Measurements from ENCODE around the gene GPR137C. TPM values are rescaled to one million over a fixed set of nuclear protein-coding genes. Genes with fewer than 3 reads are reported as not detected.

The GPR137C gene
- total RNA-seq, 4 donors from 2014 or later = 0.22 to 1.2 (median 0.71) TPM

- TF ChIP-seq CTCF (IDR thresholded peaks at IDR 0.05) (no peak), EP300 (IDR thresholded peaks at IDR 0.05) (no peak), POLR2A (IDR thresholded peaks at IDR 0.05) (no peak)
- H3K27ac ChIP-seq = peak overlapping the region in 1 of 4 donors; percentile 94
These were observed 1.4 kb upstream of the GPR137C start for GRCh38 chr14:52551205-52551604.

DNA sequence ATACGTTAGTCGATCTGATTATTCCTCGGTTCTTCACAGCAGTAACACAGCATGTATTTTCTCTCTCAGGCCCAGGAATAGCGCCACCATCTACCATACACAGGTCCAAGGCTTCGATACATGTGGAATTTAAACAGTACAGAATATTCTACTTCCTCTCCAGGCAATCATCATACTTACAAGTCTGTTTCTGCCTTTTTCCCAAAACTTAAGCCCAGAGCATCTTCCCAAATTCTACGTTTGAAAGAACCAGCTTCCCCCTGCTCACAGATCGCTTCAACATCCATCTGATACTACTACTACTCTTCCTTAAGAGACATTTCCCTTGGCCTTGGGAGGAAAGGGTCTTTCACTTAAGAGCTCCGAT lies 957 bp upstream of the GPR137C start:
- peak in 1 of 2 donors; percentile 18 for DNase-seq (ENCODE audit: low spot score in 2 of 2)
- 0 to 1% methylated on average over 8 of the region's 8 CpGs for WGBS, 2 donors
- TF ChIP-seq EP300 (IDR thresholded peaks at IDR 0.05) (no peak), POLR2A (IDR thresholded peaks at IDR 0.05) (no peak), CTCF (IDR thresholded peaks at IDR 0.05) (no peak)
- peak overlapping the region; percentile 89 to 94 (median 90) for H3K27ac ChIP-seq
- peak overlapping the region; percentile 77 to 98 (median 88) for H3K4me3 ChIP-seq
- no peaks in the 10 kb centered on the region for H3K9me3 ChIP-seq
- no peaks in the 10 kb centered on the region for H3K27me3 ChIP-seq
- H3K4me1 ChIP-seq = peaks cover 0 to 36% (median 12%) of the 10 kb centered on the region in 4 donors
- H3K36me3 ChIP-seq = peaks cover 0 to 4% (median 0%) of the 10 kb centered on the region in 3 donors

More at GRCh38 chr14:52551205-52551604, 1.4 kb upstream of the GPR137C start:
- 50 to 55% methylated on average over 6 of the region's 6 CpGs for WGBS, 2 donors
- peaks cover 0 to 40% (median 12%) of the 10 kb centered on the region in 4 donors for H3K4me1 ChIP-seq
- peak overlapping the region; percentile 77 to 98 (median 88) for H3K4me3 ChIP-seq
- H3K36me3 ChIP-seq = peaks cover 0 to 4% (median 0%) of the 10 kb centered on the region in 3 donors
- H3K27me3 ChIP-seq = no peaks in the 10 kb centered on the region
- DNase-seq (ENCODE audit: low spot score in 2 of 2) = no peak
- H3K9me3 ChIP-seq = no peaks in the 10 kb centered on the region

- H3K36me3 ChIP-seq = peaks cover 0 to 4% (median 0%) of the 10 kb centered on the region in 3 donors
- no peak for TF ChIP-seq EP300 (IDR thresholded peaks at IDR 0.05)
- TF ChIP-seq CTCF (IDR thresholded peaks at IDR 0.05) = no peak
- TF ChIP-seq POLR2A (IDR thresholded peaks at IDR 0.05) = no peak
- H3K9me3 ChIP-seq = no peaks in the 10 kb centered on the region
- 1 to 2% methylated on average over 28 to 36 of the region's 69 CpGs for WGBS, 2 donors
- peaks cover 0 to 29% (median 12%) of the 10 kb centered on the region in 4 donors for H3K4me1 ChIP-seq
- H3K27ac ChIP-seq = peak overlapping the region; percentile 85 to 94 (median 88)
- no peaks in the 10 kb centered on the region for H3K27me3 ChIP-seq
- H3K4me3 ChIP-seq = peak overlapping the region; percentile 78 to 98 (median 88)
- DNase-seq (ENCODE audit: low spot score in 2 of 2) = no peak
These were observed 500 bp downstream of the GPR137C start for GRCh38 chr14:52553002-52553670.

GRCh38 chr14:52553671-52554575 lies 1.3 kb downstream of the GPR137C start:
- H3K4me1 ChIP-seq = peaks cover 0 to 29% (median 12%) of the 10 kb centered on the region in 4 donors
- peak overlapping the region in 2 of 4 donors; percentile 85 to 94 for H3K27ac ChIP-seq
- H3K4me3 ChIP-seq = peak overlapping the region; percentile 78 to 98 (median 88)
- peaks cover 0 to 7% (median 0%) of the 10 kb centered on the region in 4 donors for H3K9me3 ChIP-seq
- no peaks in the 10 kb centered on the region for H3K36me3 ChIP-seq
- peak in 1 of 2 donors; percentile 33 for TF ChIP-seq POLR2A (IDR thresholded peaks at IDR 0.05)
- TF ChIP-seq CTCF (IDR thresholded peaks at IDR 0.05) = no peak
- TF ChIP-seq EP300 (IDR thresholded peaks at IDR 0.05) = peak in 1 of 2 donors; percentile 64
- DNase-seq (ENCODE audit: low spot score in 2 of 2) = peak; percentile 68 to 74
- WGBS, 2 donors = 5% methylated on average over 22 of the region's 22 CpGs
- no peaks in the 10 kb centered on the region for H3K27me3 ChIP-seq

All from tibial nerve (tissue), 4 donors.